ENCODE data around the gene DIP2C. TPM values are rescaled to one million over a fixed set of nuclear protein-coding genes. Genes with fewer than 3 reads are reported as not detected.
A peak's percentile ranks its signal among the peaks of the same experiment; 100 is the strongest.

The DIP2C gene
- total RNA-seq, 1 donor from 2014 or later: 0.53 TPM

- Histone ChIP-seq H3K36me3 (ENCODE audit: control insufficient read depth, insufficient read depth, low read length) (no peaks in the 10 kb centered on the region), H3K27me3 (ENCODE audit: control insufficient read depth, insufficient read depth, low read length) (no peaks in the 10 kb centered on the region), H3K4me3 (ENCODE audit: low read depth, low read length) (no peak overlapping the region)
- FAIRE-seq (no peak), DNase-seq (ENCODE audit: low read depth) (no peak)
- no peak for TF ChIP-seq CTCF (IDR thresholded peaks at IDR 0.05; ENCODE audit: insufficient read depth, low read length, severe bottlenecking)
These were observed 268.3 kb downstream of the DIP2C start for GRCh38 chr10:421170-421569.

DNA sequence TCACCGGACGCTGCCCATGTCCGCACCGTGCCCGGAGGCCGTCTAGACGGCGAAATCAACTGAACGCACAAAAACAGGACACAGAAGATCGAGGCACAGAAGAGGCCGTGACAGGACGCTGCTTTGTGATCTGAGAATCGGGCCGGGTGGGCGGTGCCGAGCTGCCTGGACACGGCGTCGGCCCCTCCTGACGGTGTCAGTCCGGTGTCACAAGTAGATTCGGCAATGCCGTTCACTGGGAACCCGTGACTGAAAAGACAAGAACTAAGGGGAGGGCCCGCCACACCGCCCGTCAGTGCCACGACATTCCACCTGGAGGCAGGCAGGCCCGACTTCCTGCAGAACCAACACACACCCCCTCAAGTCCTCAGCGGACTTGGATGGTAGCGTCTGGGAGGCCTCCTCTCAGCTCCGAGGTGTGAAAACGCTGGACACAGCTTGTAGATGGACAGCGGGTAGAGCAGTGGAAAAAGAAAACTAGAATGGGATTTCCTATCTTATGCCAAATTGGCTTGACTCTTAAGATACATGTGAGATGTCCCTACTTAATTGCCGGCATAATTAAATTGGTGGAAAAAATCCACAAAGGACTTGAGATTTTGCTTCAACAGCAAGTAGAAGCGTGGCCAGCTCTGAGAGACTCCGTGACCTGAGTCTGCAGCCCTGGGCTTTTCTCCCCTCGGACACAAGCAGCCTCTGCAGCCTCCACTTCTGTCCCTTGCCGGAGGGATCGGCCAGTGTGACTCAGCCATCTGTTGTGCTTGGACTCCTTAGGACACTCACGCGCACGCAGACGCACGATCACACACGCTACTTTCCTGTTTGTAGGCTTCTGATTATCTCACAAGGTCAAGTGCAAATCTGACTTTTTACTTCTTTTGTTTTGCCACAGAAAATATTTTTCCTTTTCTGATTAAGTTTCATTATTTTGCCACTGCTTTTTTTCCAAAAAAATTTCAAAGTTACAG, 269.0 kb downstream of the DIP2C start:
- no peaks in the 10 kb centered on the region for H3K27me3 ChIP-seq (ENCODE audit: control insufficient read depth, insufficient read depth, low read length)
- no peak for FAIRE-seq
- H3K36me3 ChIP-seq (ENCODE audit: control insufficient read depth, insufficient read depth, low read length): no peaks in the 10 kb centered on the region

DNA sequence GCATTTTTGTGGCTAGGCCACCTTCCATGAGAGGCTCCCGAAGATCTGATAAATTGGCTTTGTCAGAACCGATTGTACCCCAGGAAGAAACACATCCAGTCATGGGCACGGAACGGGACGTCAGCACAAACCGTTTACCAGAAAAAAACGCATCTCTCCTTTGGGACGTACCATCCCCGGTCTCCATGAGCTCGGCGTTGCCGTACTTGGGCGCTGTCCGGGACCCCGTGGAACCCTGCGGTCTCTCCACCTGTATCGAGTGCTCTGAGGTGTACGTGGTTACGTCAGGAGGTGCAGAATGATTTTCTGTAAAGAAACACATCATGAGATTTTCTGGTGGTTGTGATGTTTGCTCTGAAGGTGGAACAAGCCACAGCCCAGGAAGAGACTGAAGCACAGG, 270.6 kb downstream of the DIP2C start:
- Histone ChIP-seq H3K27me3 (ENCODE audit: control insufficient read depth, insufficient read depth, low read length) (no peaks in the 10 kb centered on the region), H3K36me3 (ENCODE audit: control insufficient read depth, insufficient read depth, low read length) (no peaks in the 10 kb centered on the region), H3K4me3 (ENCODE audit: low read depth, low read length) (no peak overlapping the region)
- no peak for DNase-seq (ENCODE audit: low read depth)
- TF ChIP-seq CTCF (IDR thresholded peaks at IDR 0.05; ENCODE audit: insufficient read depth, low read length, severe bottlenecking): no peak
- peak; percentile 40 for FAIRE-seq

More for the DNA sequence above, 269.0 kb downstream of the DIP2C start:
- no peak overlapping the region for H3K4me3 ChIP-seq (ENCODE audit: low read depth, low read length)
- no peak for TF ChIP-seq CTCF (IDR thresholded peaks at IDR 0.05; ENCODE audit: insufficient read depth, low read length, severe bottlenecking)
- no peak for DNase-seq (ENCODE audit: low read depth)

DNA sequence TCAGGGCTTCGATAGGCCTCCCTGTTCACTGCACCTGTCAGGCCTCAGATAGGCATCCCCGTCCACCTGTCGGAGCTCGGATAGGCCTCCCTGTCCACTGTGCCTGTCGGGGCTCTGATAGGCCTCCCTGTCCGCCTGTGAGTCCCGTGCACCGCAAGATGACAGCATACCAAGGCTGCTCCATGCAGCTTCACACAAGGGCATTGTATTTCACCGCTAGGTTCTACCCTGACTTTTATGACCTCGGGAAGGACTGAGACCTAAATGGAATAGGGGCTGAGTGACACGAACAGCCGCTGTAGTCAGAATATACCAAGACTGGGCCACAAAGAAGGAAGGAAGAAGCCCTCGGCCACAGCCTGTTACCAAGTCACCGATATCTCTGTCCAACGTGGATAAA, 271.2 kb downstream of the DIP2C start:
- no peak for TF ChIP-seq CTCF (IDR thresholded peaks at IDR 0.05; ENCODE audit: insufficient read depth, low read length, severe bottlenecking)
- FAIRE-seq: no peak

DNA sequence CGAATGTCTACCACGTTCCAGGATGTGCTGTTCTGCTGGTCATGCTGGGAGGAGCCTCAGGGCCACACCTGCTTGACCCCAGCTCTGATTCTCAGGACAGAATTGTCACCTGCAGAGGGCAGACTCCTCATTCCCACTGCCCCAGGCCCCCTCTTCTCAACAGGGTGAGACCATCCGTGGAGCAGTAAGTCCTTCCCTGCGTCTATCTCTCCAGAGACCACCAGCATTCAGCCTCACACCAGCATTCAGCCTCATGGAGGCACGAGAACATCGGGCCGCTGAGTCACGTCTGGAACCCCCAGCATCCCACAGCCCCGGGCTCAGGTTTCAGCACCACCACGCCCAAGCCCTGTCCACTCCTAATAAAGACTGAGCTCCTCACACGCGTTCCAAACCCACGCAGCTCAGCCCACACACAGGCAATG, 273.4 kb downstream of the DIP2C start:
- FAIRE-seq: no peak

More for the DNA sequence above, 271.2 kb downstream of the DIP2C start:
- Histone ChIP-seq H3K27me3 (ENCODE audit: control insufficient read depth, insufficient read depth, low read length) (no peaks in the 10 kb centered on the region), H3K4me3 (ENCODE audit: low read depth, low read length) (no peak overlapping the region), H3K36me3 (ENCODE audit: control insufficient read depth, insufficient read depth, low read length) (no peaks in the 10 kb centered on the region)
- no peak for DNase-seq (ENCODE audit: low read depth)

More for the DNA sequence above, 273.4 kb downstream of the DIP2C start:
- DNase-seq (ENCODE audit: low read depth): no peak
- no peaks in the 10 kb centered on the region for H3K27me3 ChIP-seq (ENCODE audit: control insufficient read depth, insufficient read depth, low read length)
- no peak overlapping the region for H3K4me3 ChIP-seq (ENCODE audit: low read depth, low read length)
- TF ChIP-seq CTCF (IDR thresholded peaks at IDR 0.05; ENCODE audit: insufficient read depth, low read length, severe bottlenecking): no peak
- no peaks in the 10 kb centered on the region for H3K36me3 ChIP-seq (ENCODE audit: control insufficient read depth, insufficient read depth, low read length)

Data from bronchial epithelial cell (primary cell).